SK-N-SH (cell line): ENCODE data around the gene HINT3. TPM values are rescaled to one million over a fixed set of nuclear protein-coding genes. Genes with fewer than 3 reads are reported as not detected.

Source experiments
- CTCF ChIA-PET: fragments of 300-600, 350-600 bp; formaldehyde crosslinking; extraction: SDS; loops from one replicate; lab custom pipeline; 2021; lab: Yijun Ruan, JAX
- POLR2A ChIA-PET: fragments of 350-600 bp; sonication (Branson Sonifier 250); formaldehyde crosslinking; extraction: SDS; loops from one replicate; lab custom pipeline; 2020; ENCODE audit warnings: antibody characterized with exemption, inconsistent platforms; lab: Yijun Ruan, JAX
- DNase-seq: peaks from one replicate; pipeline ENCODE4 v3.0.0; 2012
- H2AFZ ChIP-seq: fragments of 200-600 bp; sonication (generic); 2 replicates; pipeline ENCODE4 v1.8.1; 2016; ENCODE audit warnings: antibody characterized with exemption, mild to moderate bottlenecking, low read depth
- H3F3A ChIP-seq: fragments of 200-600 bp; sonication (generic); replicated peaks from 2 replicates; pipeline ENCODE3; 2016; ENCODE audit warnings: antibody characterized with exemption, mild to moderate bottlenecking; ENCODE audit not compliant: insufficient read depth
- H3K27ac ChIP-seq, 2 experiments: fragments of 200-500 bp in 1 of 2; fragments of 200-600 bp in 1 of 2; sonication (Bioruptor generic) in 1 of 2; sonication (generic), shearing (Covaris generic) in 1 of 2; 2 replicates each; pipeline versions ENCODE4 v1.5.1 to v1.6.1; 2014 to 2016; ENCODE audit warnings: low read depth in 2 of 2, inconsistent platforms in 1 of 2, low read length in 1 of 2, mild to moderate bottlenecking in 1 of 2, mixed read lengths in 1 of 2
- H3K27me3 ChIP-seq: fragments of 200-600 bp; sonication (generic), shearing (Covaris generic); 2 replicates; pipeline ENCODE4 v1.6.1; 2016; ENCODE audit warnings: mixed run types; ENCODE audit not compliant: insufficient read depth
- H3K36me3 ChIP-seq, 2 experiments: fragments of 200-500 bp in 1 of 2; fragments of 200-600 bp in 1 of 2; sonication (Bioruptor generic) in 1 of 2; sonication (generic) in 1 of 2; replicated peaks in 1 of 2; 2 replicates each; pipeline versions ENCODE3 to v1.5.1; 2014 to 2016; ENCODE audit warnings: low read length in 1 of 2, mild to moderate bottlenecking in 1 of 2; ENCODE audit not compliant: insufficient read depth in 2 of 2, control insufficient read depth in 1 of 2
- H3K4me1 ChIP-seq, 2 experiments: fragments of 200-500 bp in 1 of 2; fragments of 200-600 bp in 1 of 2; sonication (Bioruptor generic) in 1 of 2; sonication (generic), shearing (Covaris generic) in 1 of 2; 2 replicates each; pipeline versions ENCODE4 v1.5.1 to v1.6.1; 2014 to 2016; ENCODE audit warnings: low read depth in 1 of 2, low read length in 1 of 2, mixed run types in 1 of 2; ENCODE audit not compliant: insufficient read depth in 2 of 2, control insufficient read depth in 1 of 2
- H3K4me2 ChIP-seq: fragments of 200-600 bp; sonication (generic), shearing (Covaris generic); 2 replicates; pipeline ENCODE4 v1.6.1; 2017; ENCODE audit warnings: mixed run types
- H3K4me3 ChIP-seq, 2 experiments: fragments of 200-500 bp in 1 of 2; fragments of 200-600 bp in 1 of 2; sonication (Bioruptor generic) in 1 of 2; sonication (generic), shearing (Covaris generic) in 1 of 2; 2 replicates each; pipeline versions ENCODE4 v1.5.1 to v1.8.1; 2014 to 2016; ENCODE audit warnings: low read depth in 2 of 2, inconsistent platforms in 1 of 2, low read length in 1 of 2, mild to moderate bottlenecking in 1 of 2, mixed read lengths in 1 of 2, moderate library complexity in 1 of 2
- H3K79me2 ChIP-seq: fragments of 200-600 bp; sonication (generic); 2 replicates; pipeline ENCODE4 v1.8.1; 2017; ENCODE audit warnings: mild to moderate bottlenecking; ENCODE audit not compliant: insufficient read depth
- H3K9ac ChIP-seq: fragments of 200-600 bp; sonication (generic); 2 replicates; pipeline ENCODE4 v1.6.1; 2017; ENCODE audit warnings: mixed run types
- H3K9me2 ChIP-seq: fragments of 200-600 bp; sonication (generic); 2 replicates; pipeline ENCODE4 v1.6.1; 2017; ENCODE audit warnings: mixed run types
- H3K9me3 ChIP-seq: fragments of 200-600 bp; sonication (generic); 2 replicates; pipeline ENCODE4 v1.6.1; 2017; ENCODE audit warnings: mixed run types, mild to moderate bottlenecking, moderate library complexity
- H4K20me1 ChIP-seq: fragments of 200-600 bp; sonication (generic); 2 replicates; pipeline ENCODE4 v1.6.1; 2017; ENCODE audit warnings: mild to moderate bottlenecking, mixed run types; ENCODE audit not compliant: insufficient read depth
- CHD2 ChIP-seq: fragments of 150-350 bp; IDR thresholded peaks from 2 replicates; pipeline ENCODE4 v1.6.1; 2018; ENCODE audit warnings: low read length; ENCODE audit not compliant: partially characterized antibody
- EZH2phosphoT487 ChIP-seq: fragments of 200-600 bp; sonication (generic); IDR thresholded peaks from 2 replicates; pipeline ENCODE4 v1.6.1; 2017; ENCODE audit warnings: low read depth, mixed run types, mild to moderate bottlenecking, antibody characterized with exemption, moderate library complexity, borderline replicate concordance
- FOXJ3 ChIP-seq: sonication (generic); formaldehyde crosslinking; IDR thresholded peaks from 2 replicates; pipeline ENCODE4 v1.5.1; 2020; ENCODE audit warnings: mild to moderate bottlenecking, missing genetic modification reagents
- FOXM1 ChIP-seq: IDR thresholded peaks from 2 replicates; pipeline ENCODE4 v1.4.0; 2012; ENCODE audit warnings: low read depth, mild to moderate bottlenecking
- IRF3 ChIP-seq: fragments of 150-350 bp; IDR thresholded peaks from 2 replicates; pipeline ENCODE4 v1.6.1; 2016; ENCODE audit warnings: mild to moderate bottlenecking, low read depth, low read length
- JUND ChIP-seq: IDR thresholded peaks from 2 replicates; pipeline ENCODE4 v1.4.0; 2012
- MEF2A ChIP-seq: IDR thresholded peaks from 2 replicates; pipeline ENCODE4 v1.4.0; 2012; ENCODE audit warnings: low read depth, borderline replicate concordance
- MXI1 ChIP-seq: IDR thresholded peaks from 2 replicates; pipeline ENCODE4 v1.6.1; 2012; ENCODE audit warnings: mild to moderate bottlenecking, low read depth, low read length, improper control_type of control experiment
- NFIC ChIP-seq: IDR thresholded peaks from 2 replicates; pipeline ENCODE4 v1.4.0; 2012; ENCODE audit warnings: borderline replicate concordance
- NRF1 ChIP-seq: IDR thresholded peaks from 2 replicates; pipeline ENCODE4 v1.6.1; 2012; ENCODE audit warnings: low read depth, mild to moderate bottlenecking, low read length
- POLR2AphosphoS5 ChIP-seq: IDR thresholded peaks from 2 replicates; pipeline ENCODE4 v1.6.1; 2012; ENCODE audit warnings: low read depth, low read length
- RAD21 ChIP-seq: IDR thresholded peaks from 2 replicates; pipeline ENCODE4 v1.6.1; 2012; ENCODE audit warnings: mild to moderate bottlenecking, low read length
- RCOR1 ChIP-seq: fragments of 150-350 bp; IDR thresholded peaks from 2 replicates; pipeline ENCODE4 v1.6.1; 2017; ENCODE audit warnings: antibody characterized with exemption, low read length
- REST ChIP-seq: IDR thresholded peaks from 2 replicates; pipeline ENCODE4 v1.6.1; 2012; ENCODE audit warnings: mild to moderate bottlenecking, low read depth, low read length, moderate library complexity
- RFX5 ChIP-seq: IDR thresholded peaks from 2 replicates; pipeline ENCODE4 v1.6.1; 2012; ENCODE audit warnings: mild to moderate bottlenecking, improper control_type of control experiment, low read length
- SIN3A ChIP-seq: IDR thresholded peaks from 2 replicates; pipeline ENCODE4 v1.6.1; 2012; ENCODE audit warnings: low read depth, mild to moderate bottlenecking, low read length, moderate library complexity, borderline replicate concordance
- SMC3 ChIP-seq: IDR thresholded peaks from 2 replicates; pipeline ENCODE4 v1.6.1; 2012; ENCODE audit warnings: low read depth, low read length, improper control_type of control experiment
- TAF1 ChIP-seq: IDR thresholded peaks from 2 replicates; pipeline ENCODE4 v1.6.1; 2012; ENCODE audit warnings: low read depth, mild to moderate bottlenecking, low read length, moderate library complexity, borderline replicate concordance
- TCF12 ChIP-seq: IDR thresholded peaks from 2 replicates; pipeline ENCODE4 v1.4.0; 2012
- TEAD4 ChIP-seq: IDR thresholded peaks from 2 replicates; pipeline ENCODE4 v1.4.0; 2012; ENCODE audit warnings: mild to moderate bottlenecking, borderline replicate concordance; ENCODE audit not compliant: insufficient read depth
- USF2 ChIP-seq: fragments of 150-350 bp; IDR thresholded peaks from 2 replicates; pipeline ENCODE4 v1.6.1; 2017; ENCODE audit warnings: antibody characterized with exemption, low read length, low read depth, borderline replicate concordance
- YY1 ChIP-seq: IDR thresholded peaks from 2 replicates; pipeline ENCODE4 v1.4.0; 2012; ENCODE audit warnings: low read depth, mild to moderate bottlenecking
- WGBS: methylation state at CpG from one replicate; pipeline ENCODE4 v1.1.6; 2017; ENCODE audit warnings: low lambda C conversion rate; 5-methylcytosine and 5-hydroxymethylcytosine counted together
- polyA plus RNA-seq, 3 experiments: library from polyadenylated mRNA; depleted of rRNA; stranded (reverse); fragments of >200 nt; gene quantifications; 2 replicates each; pipeline ENCODE4 v1.2.3, GENCODE V29; 2012

Gene HINT3
- polyA plus RNA-seq, 1 of the 3 experiments (the other 2 are of a cell fraction): 1.8 TPM

- peaks cover 14% of the 10 kb centered on the region; the same call in 1 of the 2 replicates for H3K79me2 ChIP-seq
- 96% methylated on average over 4 of the region's 4 CpGs for WGBS
- POLR2A ChIA-PET: interaction anchor here (1.4 kb wide), 1 partner anchor 178 kb away, joined by 3 read pairs; no protein-coding TSS in a partner anchor
Measured at GRCh38 chr6:125959041-125959440, 2.5 kb downstream of the HINT3 start.

GRCh38 chr6:125961117-125961516 is 4.5 kb downstream of the HINT3 start:
- H3K4me1 ChIP-seq: peaks cover 8 to 11% of the 10 kb centered on the region in 2 experiments; a peak in 3 of 4 replicates
- H3K9me2 ChIP-seq: no peaks in the 10 kb centered on the region
- no peaks in the 10 kb centered on the region for H3K9me3 ChIP-seq
- H3F3A ChIP-seq: peaks cover 4% of the 10 kb centered on the region
- ChIA-PET CTCF (interaction anchor here (0.9 to 6.4 kb wide), 5 partner anchors 14 to 180 kb away, joined by 3 to 46 read pairs (median 4); partner anchors contain the start of gene NCOA7), POLR2A (interaction anchor here (1.2 kb wide), 1 partner anchor 180 kb away, joined by 3 read pairs; no protein-coding TSS in a partner anchor)
- WGBS: 96% methylated on average over 3 of the region's 3 CpGs
- H3K36me3 ChIP-seq: peaks cover 0 to 2% of the 10 kb centered on the region in 2 experiments
- H2AFZ ChIP-seq: no peak overlapping the region
- H3K27me3 ChIP-seq: no peaks in the 10 kb centered on the region
- peaks cover 14% of the 10 kb centered on the region; the same call in 1 of the 2 replicates for H3K79me2 ChIP-seq
- no peak overlapping the region for H3K4me3 ChIP-seq
- DNase-seq: no peak
- no peak overlapping the region for H3K9ac ChIP-seq
- H3K27ac ChIP-seq: no peak overlapping the region
- no peaks in the 10 kb centered on the region for H4K20me1 ChIP-seq
- H3K4me2 ChIP-seq: no peak overlapping the region
- no peak for TF ChIP-seq RCOR1
- no peak for TF ChIP-seq TCF12
- TF ChIP-seq RAD21: no peak
- no peak for TF ChIP-seq FOXJ3
- TF ChIP-seq NRF1: no peak
- TF ChIP-seq TEAD4: no peak
- TF ChIP-seq YY1: no peak
- no peak for TF ChIP-seq SIN3A
- no peak for TF ChIP-seq REST
- TF ChIP-seq MEF2A: no peak
- TF ChIP-seq POLR2AphosphoS5: no peak
- TF ChIP-seq SMC3: no peak
- TF ChIP-seq EZH2phosphoT487: no peak
- no peak for TF ChIP-seq FOXM1
- no peak for TF ChIP-seq RFX5

More at GRCh38 chr6:125959041-125959440, 2.5 kb downstream of the HINT3 start:
- CTCF ChIA-PET: interaction anchor here (1.2 to 6.4 kb wide), 3 partner anchors 16 to 179 kb away, joined by 3 to 58 read pairs (median 46); no protein-coding TSS in a partner anchor
- Histone ChIP-seq H3K27ac (no peak overlapping the region), H3K9me2 (no peaks in the 10 kb centered on the region), H3K9me3 (no peaks in the 10 kb centered on the region), H3K36me3 (peaks cover 0 to 2% of the 10 kb centered on the region in 2 experiments), H4K20me1 (no peaks in the 10 kb centered on the region), H3K4me3 (no peak overlapping the region), H3K4me2 (no peak overlapping the region), H3K4me1 (peaks cover 8 to 11% of the 10 kb centered on the region in 2 experiments; a peak in 3 of 4 replicates), H3K27me3 (no peaks in the 10 kb centered on the region), H2AFZ (no peak overlapping the region), H3F3A (peaks cover 4% of the 10 kb centered on the region), H3K9ac (no peak overlapping the region)
- no peak for DNase-seq
- no peak for TF ChIP-seq USF2
- TF ChIP-seq NRF1: no peak
- no peak for TF ChIP-seq JUND
- TF ChIP-seq MXI1: no peak
- TF ChIP-seq TAF1: no peak
- no peak for TF ChIP-seq NFIC
- TF ChIP-seq CHD2: no peak
- no peak for TF ChIP-seq TCF12
- TF ChIP-seq EZH2phosphoT487: no peak
- TF ChIP-seq IRF3: no peak
- no peak for TF ChIP-seq TEAD4
- no peak for TF ChIP-seq SMC3
